Chondrocyte (in vitro differentiated cells): ENCODE results near the gene EDN1. TPM values are rescaled to one million over a fixed set of nuclear protein-coding genes. Genes with fewer than 3 reads are reported as not detected.
A peak's percentile ranks its signal among the peaks of the same experiment; 100 is the strongest.

ENCODE experiments used
- DNase-seq: peaks from one replicate; pipeline ENCODE4 v3.0.0; 2021; ENCODE audit warnings: mixed read lengths, low spot score
- H3K27ac Mint-ChIP-seq: one replicate; pipeline ENCODE4 v1.8.0; 2021; ENCODE audit warnings: mild to moderate bottlenecking, moderate library complexity, mixed read lengths; ENCODE audit not compliant: unreplicated experiment
- H3K27me3 Mint-ChIP-seq: 2 replicates; pipeline ENCODE4 v1.8.0; 2021; ENCODE audit warnings: low read depth, mixed read lengths
- H3K36me3 Mint-ChIP-seq: 2 replicates; pipeline ENCODE4 v1.8.0; 2021; ENCODE audit warnings: low read depth, mixed read lengths
- H3K4me1 Mint-ChIP-seq: 2 replicates; pipeline ENCODE4 v1.8.0; 2021; ENCODE audit warnings: low read depth, mild to moderate bottlenecking, mixed read lengths
- H3K4me3 Mint-ChIP-seq: one replicate; pipeline ENCODE4 v1.8.0; 2021; ENCODE audit warnings: mild to moderate bottlenecking, moderate library complexity, mixed read lengths; ENCODE audit not compliant: unreplicated experiment
- H3K9me3 Mint-ChIP-seq: 2 replicates; pipeline ENCODE4 v1.8.0; 2021; ENCODE audit warnings: low read depth, mixed read lengths
- CTCF ChIP-seq: fragments of 200-600 bp; sonication (generic); IDR thresholded peaks from 2 replicates; pipeline ENCODE4 v1.5.0; 2021; ENCODE audit warnings: antibody characterized with exemption, mild to moderate bottlenecking, moderate library complexity
- total RNA-seq: library from RNA; stranded (reverse); gene quantifications from 3 replicates; pipeline ENCODE4 v1.2.1, GENCODE V29; 2021

Gene EDN1
- total RNA-seq, 1 donor from 2014 or later = 16.9 TPM

- Mint-ChIP-seq H3K9me3 (no peaks in the 10 kb centered on the region), H3K4me1 (peaks cover 54% of the 10 kb centered on the region), H3K4me3 (no peak overlapping the region), H3K36me3 (no peaks in the 10 kb centered on the region), H3K27me3 (no peaks in the 10 kb centered on the region), H3K27ac (peak overlapping the region; percentile 69)
- no peak for TF ChIP-seq CTCF
- no peak for DNase-seq
Observed at GRCh38 chr6:12343122-12343439, 52.9 kb downstream of the EDN1 start.

- H3K4me1 Mint-ChIP-seq = peaks cover 57% of the 10 kb centered on the region
- no peaks in the 10 kb centered on the region for H3K9me3 Mint-ChIP-seq
- H3K36me3 Mint-ChIP-seq = no peaks in the 10 kb centered on the region
- no peak overlapping the region for H3K4me3 Mint-ChIP-seq
- H3K27ac Mint-ChIP-seq = peak overlapping the region; percentile 69
- DNase-seq = no peak
- no peak for TF ChIP-seq CTCF
- no peaks in the 10 kb centered on the region for H3K27me3 Mint-ChIP-seq
Observed at GRCh38 chr6:12343440-12344162, 53.4 kb downstream of the EDN1 start.

GRCh38 chr6:12344296-12344695 is 54.1 kb downstream of the EDN1 start:
- no peak for TF ChIP-seq CTCF
- Mint-ChIP-seq H3K4me3 (no peak overlapping the region), H3K27ac (no peak overlapping the region), H3K36me3 (no peaks in the 10 kb centered on the region), H3K27me3 (no peaks in the 10 kb centered on the region), H3K4me1 (peaks cover 61% of the 10 kb centered on the region), H3K9me3 (no peaks in the 10 kb centered on the region)
- DNase-seq = no peak

GRCh38 chr6:12344961-12345693 is 55.0 kb downstream of the EDN1 start:
- no peak for TF ChIP-seq CTCF
- H3K4me1 Mint-ChIP-seq = peaks cover 67% of the 10 kb centered on the region
- H3K36me3 Mint-ChIP-seq = no peaks in the 10 kb centered on the region
- no peak for DNase-seq
- peak overlapping the region; percentile 73 for H3K27ac Mint-ChIP-seq
- no peak overlapping the region for H3K4me3 Mint-ChIP-seq
- H3K27me3 Mint-ChIP-seq = no peaks in the 10 kb centered on the region
- peaks cover 3% of the 10 kb centered on the region for H3K9me3 Mint-ChIP-seq

- Mint-ChIP-seq H3K9me3 (peaks cover 4% of the 10 kb centered on the region), H3K4me1 (peaks cover 67% of the 10 kb centered on the region), H3K36me3 (peaks cover under 1% of the 10 kb centered on the region), H3K4me3 (no peak overlapping the region), H3K27me3 (no peaks in the 10 kb centered on the region), H3K27ac (peak overlapping the region; percentile 73)
- no peak for TF ChIP-seq CTCF
- DNase-seq = no peak
Observed at GRCh38 chr6:12345694-12346058, 55.5 kb downstream of the EDN1 start.
